A673 (cell line): ENCODE results near the gene PTGDR.

Experiments used
- EZH2 ChIP-seq: fragments of 200-600 bp; sonication (generic); IDR thresholded peaks from 2 replicates; pipeline ENCODE4 v1.6.1; 2017; ENCODE audit warnings: borderline replicate concordance, low read depth, mild to moderate bottlenecking, mixed read lengths, antibody characterized with exemption, low read length; ENCODE audit not compliant: poor library complexity, severe bottlenecking
- TF ChIP-seq, protein P1 (sequence below): fragments of 300-800, 200-600 bp; sonication (generic); conservative IDR thresholded peaks from 2 replicates; pipeline ENCODE4 v1.5.1; 2017; ENCODE audit warnings: low read depth, mild to moderate bottlenecking, antibody characterized with exemption, low read length, moderate library complexity, mixed read lengths

GRCh38 chr14:52240623-52241022, 26.9 kb upstream of the PTGDR start:
- TF ChIP-seq, protein P1, sequence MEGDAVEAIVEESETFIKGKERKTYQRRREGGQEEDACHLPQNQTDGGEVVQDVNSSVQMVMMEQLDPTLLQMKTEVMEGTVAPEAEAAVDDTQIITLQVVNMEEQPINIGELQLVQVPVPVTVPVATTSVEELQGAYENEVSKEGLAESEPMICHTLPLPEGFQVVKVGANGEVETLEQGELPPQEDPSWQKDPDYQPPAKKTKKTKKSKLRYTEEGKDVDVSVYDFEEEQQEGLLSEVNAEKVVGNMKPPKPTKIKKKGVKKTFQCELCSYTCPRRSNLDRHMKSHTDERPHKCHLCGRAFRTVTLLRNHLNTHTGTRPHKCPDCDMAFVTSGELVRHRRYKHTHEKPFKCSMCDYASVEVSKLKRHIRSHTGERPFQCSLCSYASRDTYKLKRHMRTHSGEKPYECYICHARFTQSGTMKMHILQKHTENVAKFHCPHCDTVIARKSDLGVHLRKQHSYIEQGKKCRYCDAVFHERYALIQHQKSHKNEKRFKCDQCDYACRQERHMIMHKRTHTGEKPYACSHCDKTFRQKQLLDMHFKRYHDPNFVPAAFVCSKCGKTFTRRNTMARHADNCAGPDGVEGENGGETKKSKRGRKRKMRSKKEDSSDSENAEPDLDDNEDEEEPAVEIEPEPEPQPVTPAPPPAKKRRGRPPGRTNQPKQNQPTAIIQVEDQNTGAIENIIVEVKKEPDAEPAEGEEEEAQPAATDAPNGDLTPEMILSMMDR: no peak
- no peak for TF ChIP-seq EZH2
